Mucosa of stomach (tissue), 1 donor: ENCODE results near the gene ANK3.

ENCODE experiments used
- H3K27me3 ChIP-seq: one replicate; pipeline ENCODE4 v1.7.0; 2013; ENCODE audit warnings: mild to moderate bottlenecking, low read length; ENCODE audit not compliant: control insufficient read depth, insufficient read depth
- H3K36me3 ChIP-seq: one replicate; pipeline ENCODE4 v1.7.0; 2013; ENCODE audit warnings: low read length; ENCODE audit not compliant: control insufficient read depth, insufficient read depth
- H3K4me1 ChIP-seq: one replicate; pipeline ENCODE4 v1.7.0; 2013; ENCODE audit warnings: mild to moderate bottlenecking, low read length; ENCODE audit not compliant: control insufficient read depth, insufficient read depth
- H3K4me3 ChIP-seq: one replicate; pipeline ENCODE4 v1.7.0; 2013; ENCODE audit warnings: low read length
- H3K9ac ChIP-seq: one replicate; pipeline ENCODE4 v1.7.0; 2013; ENCODE audit warnings: mild to moderate bottlenecking, low read length, moderate library complexity
- H3K9me3 ChIP-seq: one replicate; pipeline ENCODE4 v1.7.0; 2013; ENCODE audit warnings: mild to moderate bottlenecking, low read length, moderate library complexity; ENCODE audit not compliant: control insufficient read depth
- donor health status: Pancreatic carcinoma.

The ANK3 gene

GRCh38 chr10:60000747-60001146, 388.9 kb downstream of the ANK3 start:
- H3K36me3 ChIP-seq = no peaks in the 10 kb centered on the region
- no peak overlapping the region for H3K9ac ChIP-seq
- no peaks in the 10 kb centered on the region for H3K9me3 ChIP-seq
- H3K27me3 ChIP-seq = no peaks in the 10 kb centered on the region
- no peaks in the 10 kb centered on the region for H3K4me1 ChIP-seq
- no peak overlapping the region for H3K4me3 ChIP-seq

DNA sequence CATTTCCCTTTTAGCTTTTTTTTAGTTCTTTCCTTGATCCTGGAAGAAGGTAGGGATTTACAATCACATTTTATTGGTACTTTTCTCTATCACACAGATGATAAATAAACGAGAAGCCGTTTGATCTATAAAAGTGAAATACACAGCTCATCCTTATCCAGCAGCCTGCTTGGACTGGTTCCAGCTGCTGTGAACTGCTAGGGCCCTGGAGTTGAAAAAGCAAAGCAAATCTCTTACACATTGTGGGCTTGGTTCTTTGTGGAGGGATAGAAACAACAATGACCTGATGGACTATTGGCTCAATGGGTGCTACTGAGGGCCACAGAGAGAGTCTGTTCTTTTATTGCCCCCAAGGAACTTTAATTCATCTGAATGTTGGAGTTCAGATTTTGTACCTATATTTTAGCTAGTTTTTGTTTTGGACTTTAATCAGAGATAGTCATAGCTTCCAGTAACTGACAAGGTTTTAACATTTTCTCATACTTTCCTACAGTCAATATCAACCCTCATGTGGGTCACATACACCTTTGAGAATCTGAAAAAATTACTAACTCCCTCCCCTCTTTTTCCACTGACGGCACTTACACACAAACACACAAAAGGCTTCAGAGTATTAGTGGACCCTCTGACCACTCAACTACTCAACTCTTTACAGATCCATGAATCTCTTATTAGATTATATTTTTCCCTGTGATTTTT, 391.7 kb downstream of the ANK3 start:
- H3K27me3 ChIP-seq = no peaks in the 10 kb centered on the region
- H3K4me3 ChIP-seq = no peak overlapping the region
- no peaks in the 10 kb centered on the region for H3K36me3 ChIP-seq
- H3K9me3 ChIP-seq = no peaks in the 10 kb centered on the region
- H3K9ac ChIP-seq = no peak overlapping the region
- no peaks in the 10 kb centered on the region for H3K4me1 ChIP-seq

DNA sequence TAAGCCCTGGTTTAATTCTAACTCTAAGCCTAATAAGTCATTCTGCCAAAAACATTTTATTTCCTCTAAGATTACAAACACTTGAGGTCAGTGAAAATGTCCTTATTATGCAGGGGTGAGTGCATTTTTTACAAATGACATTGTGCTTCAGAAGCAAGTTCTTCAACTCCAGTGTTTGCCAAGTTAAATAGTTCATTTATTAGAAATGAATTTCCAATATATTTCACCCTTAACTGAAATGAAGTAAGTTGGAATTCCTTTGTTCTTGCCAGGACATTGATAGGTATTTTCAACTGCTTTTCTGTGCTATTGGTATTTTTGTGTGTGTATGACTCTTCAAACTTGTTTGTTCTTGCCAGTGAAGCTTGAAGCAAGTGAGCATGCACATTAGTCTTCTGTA, 393.8 kb downstream of the ANK3 start:
- Histone ChIP-seq H3K36me3 (no peaks in the 10 kb centered on the region), H3K4me1 (peaks cover 8% of the 10 kb centered on the region), H3K27me3 (no peaks in the 10 kb centered on the region), H3K4me3 (no peak overlapping the region), H3K9ac (no peak overlapping the region), H3K9me3 (no peaks in the 10 kb centered on the region)

- Histone ChIP-seq H3K4me3 (no peak overlapping the region), H3K9ac (no peak overlapping the region), H3K27me3 (no peaks in the 10 kb centered on the region), H3K4me1 (peaks cover 8% of the 10 kb centered on the region), H3K9me3 (no peaks in the 10 kb centered on the region), H3K36me3 (no peaks in the 10 kb centered on the region)
Measured at GRCh38 chr10:59993931-59994330, 395.7 kb downstream of the ANK3 start.

DNA sequence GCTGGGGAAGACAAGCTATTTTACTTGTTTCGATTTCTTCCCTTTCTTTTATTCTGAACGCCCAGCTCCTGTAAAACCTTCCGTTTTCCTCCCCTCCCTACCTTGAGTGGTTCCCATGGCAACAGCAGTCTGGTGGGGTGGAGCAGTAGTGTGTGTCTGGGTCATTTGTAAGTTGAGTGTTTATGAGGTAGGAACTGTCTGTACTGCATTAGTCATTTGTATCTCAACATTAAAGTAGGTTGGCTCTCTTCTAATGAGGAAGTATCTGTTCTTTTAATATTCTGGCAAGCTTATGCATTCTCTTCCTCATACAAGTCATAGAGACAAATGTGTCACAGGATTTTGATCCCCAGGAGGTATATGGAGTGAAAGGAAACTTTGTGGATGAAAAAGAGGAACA, 398.0 kb downstream of the ANK3 start:
- H3K4me3 ChIP-seq = no peak overlapping the region
- H3K4me1 ChIP-seq = peaks cover 8% of the 10 kb centered on the region
- no peaks in the 10 kb centered on the region for H3K27me3 ChIP-seq
- H3K9me3 ChIP-seq = no peaks in the 10 kb centered on the region
- H3K9ac ChIP-seq = no peak overlapping the region
- H3K36me3 ChIP-seq = no peaks in the 10 kb centered on the region

DNA sequence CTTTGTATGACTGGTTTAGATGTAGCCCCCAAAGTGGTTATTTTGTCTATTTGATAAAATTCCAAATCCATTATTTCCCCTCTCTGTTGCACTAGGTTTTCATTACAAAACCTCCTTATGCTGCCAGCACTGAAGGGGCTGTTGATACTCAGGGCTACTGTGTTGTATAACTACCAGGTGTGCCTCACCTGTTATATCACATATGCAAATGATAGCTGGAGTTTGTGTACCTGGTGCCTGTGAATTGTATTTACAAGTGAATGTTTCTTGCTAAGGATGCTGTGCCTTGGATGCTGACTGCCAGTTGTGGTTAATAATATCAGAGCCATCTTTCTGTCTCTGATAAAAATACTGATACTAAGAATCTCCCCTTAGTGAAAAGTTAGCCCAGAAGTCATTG, 398.6 kb downstream of the ANK3 start:
- Histone ChIP-seq H3K4me1 (peaks cover 8% of the 10 kb centered on the region), H3K27me3 (no peaks in the 10 kb centered on the region), H3K4me3 (no peak overlapping the region), H3K9ac (no peak overlapping the region), H3K9me3 (no peaks in the 10 kb centered on the region), H3K36me3 (no peaks in the 10 kb centered on the region)

GRCh38 chr10:59985639-59986038, 404.0 kb downstream of the ANK3 start:
- no peak overlapping the region for H3K9ac ChIP-seq
- H3K27me3 ChIP-seq = no peaks in the 10 kb centered on the region
- H3K36me3 ChIP-seq = no peaks in the 10 kb centered on the region
- no peaks in the 10 kb centered on the region for H3K4me1 ChIP-seq
- no peaks in the 10 kb centered on the region for H3K9me3 ChIP-seq
- H3K4me3 ChIP-seq = no peak overlapping the region

DNA sequence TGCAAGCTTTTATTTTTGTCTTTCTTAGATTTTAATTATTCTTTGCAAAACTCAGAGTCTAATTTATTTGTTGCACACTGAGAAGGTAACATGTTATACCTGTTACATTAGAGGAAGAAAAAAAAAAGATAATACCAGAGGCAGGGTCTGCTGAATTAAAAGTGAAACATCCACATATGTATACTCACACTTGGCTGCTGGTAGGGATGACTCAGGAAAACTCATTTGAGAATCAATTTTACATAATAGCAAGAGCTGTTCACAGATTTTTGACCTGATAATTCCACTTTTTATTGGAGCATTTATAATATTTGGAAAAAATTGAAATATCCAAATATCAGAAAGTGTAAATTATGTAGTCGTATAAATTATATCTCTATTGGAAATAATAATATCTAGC, 405.3 kb downstream of the ANK3 start:
- no peak overlapping the region for H3K4me3 ChIP-seq
- H3K9me3 ChIP-seq = no peaks in the 10 kb centered on the region
- no peaks in the 10 kb centered on the region for H3K27me3 ChIP-seq
- H3K9ac ChIP-seq = no peak overlapping the region
- no peaks in the 10 kb centered on the region for H3K4me1 ChIP-seq
- no peaks in the 10 kb centered on the region for H3K36me3 ChIP-seq

DNA sequence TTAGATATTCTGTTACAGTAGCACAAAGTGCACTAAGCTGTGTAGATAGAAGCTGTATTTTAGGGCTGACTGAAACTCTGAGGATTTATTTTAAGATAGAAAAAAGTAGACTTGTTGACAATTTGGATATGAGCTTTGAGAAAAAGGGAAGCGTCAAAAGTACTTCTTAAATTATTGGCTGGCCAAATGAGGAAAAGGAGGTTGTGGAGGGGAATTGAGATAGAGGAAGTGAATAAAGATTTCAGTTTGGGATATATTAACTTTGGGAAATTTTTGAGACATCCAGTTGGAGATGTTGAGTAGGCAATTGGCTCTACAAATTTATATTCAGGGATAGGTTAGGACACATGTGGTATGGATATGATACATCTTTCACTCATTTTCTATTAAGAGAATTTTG, 409.3 kb downstream of the ANK3 start:
- H3K27me3 ChIP-seq = no peaks in the 10 kb centered on the region
- H3K4me3 ChIP-seq = no peak overlapping the region

DNA sequence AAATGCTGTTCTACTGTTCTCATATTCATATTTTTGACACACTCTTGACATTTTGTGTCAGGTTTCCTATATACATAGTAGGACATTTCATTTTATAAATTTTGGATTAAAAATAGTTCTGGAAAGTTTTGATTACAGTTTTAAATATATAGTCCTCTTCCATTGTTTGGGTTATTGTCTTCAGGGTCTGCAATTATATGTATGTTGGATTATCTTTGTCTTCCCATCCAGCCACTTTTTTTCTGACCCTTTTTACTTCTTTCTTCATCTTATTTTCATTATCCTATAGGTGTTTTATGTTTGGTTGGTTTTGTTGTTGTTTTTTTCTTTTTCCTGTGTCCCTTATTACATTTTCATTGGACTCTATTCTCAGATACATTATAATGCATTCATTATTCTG, 412.2 kb downstream of the ANK3 start:
- H3K4me1 ChIP-seq = peaks cover 6% of the 10 kb centered on the region
- H3K9me3 ChIP-seq = no peaks in the 10 kb centered on the region
- no peaks in the 10 kb centered on the region for H3K27me3 ChIP-seq
- no peak overlapping the region for H3K9ac ChIP-seq
- H3K4me3 ChIP-seq = no peak overlapping the region
- H3K36me3 ChIP-seq = no peaks in the 10 kb centered on the region

More for the DNA sequence above, 409.3 kb downstream of the ANK3 start:
- Histone ChIP-seq H3K9ac (no peak overlapping the region), H3K9me3 (no peaks in the 10 kb centered on the region), H3K36me3 (no peaks in the 10 kb centered on the region), H3K4me1 (no peaks in the 10 kb centered on the region)

DNA sequence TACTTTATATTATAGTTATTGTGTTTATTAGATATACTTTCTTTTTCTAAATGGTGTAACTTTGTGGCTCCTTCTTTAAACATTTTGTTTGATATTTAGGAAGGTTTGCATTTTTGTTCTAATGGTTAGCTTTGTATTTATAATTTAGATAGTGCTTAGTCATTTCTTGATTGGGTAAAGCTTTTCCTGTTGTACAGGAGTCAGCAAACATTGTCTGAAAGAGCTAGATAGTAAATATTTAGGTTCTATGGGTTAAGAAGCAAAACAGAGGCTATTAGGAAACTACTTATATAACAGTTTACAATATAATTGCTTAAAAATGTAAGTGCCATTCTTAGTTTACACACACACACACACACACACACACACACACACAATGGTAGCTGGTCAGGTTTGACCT, 412.8 kb downstream of the ANK3 start:
- no peaks in the 10 kb centered on the region for H3K36me3 ChIP-seq
- H3K9ac ChIP-seq = no peak overlapping the region
- H3K27me3 ChIP-seq = no peaks in the 10 kb centered on the region
- H3K4me3 ChIP-seq = no peak overlapping the region
- no peaks in the 10 kb centered on the region for H3K9me3 ChIP-seq
- peaks cover 11% of the 10 kb centered on the region for H3K4me1 ChIP-seq
